MM.1S (cell line): ENCODE results near the gene BPTF.
"Not testable (repeated sequence)": the region's sequence is repeated elsewhere in the genome, so short reads cannot be mapped to it uniquely, and the experiment has no call there.

Experiments used
- EZH2 ChIP-seq: fragments of 300-600 bp; sonication (generic); optimal IDR thresholded peaks from 2 replicates; pipeline ENCODE3; 2017; ENCODE audit warnings: low read depth, mild to moderate bottlenecking, antibody characterized with exemption, low read length, mixed read lengths
- TF ChIP-seq, protein P1 (sequence below): fragments of 300-600 bp; sonication (generic); IDR thresholded peaks from 2 replicates; pipeline ENCODE4 v1.5.1; 2016; ENCODE audit warnings: antibody characterized with exemption, low read length, mixed read lengths

DNA sequence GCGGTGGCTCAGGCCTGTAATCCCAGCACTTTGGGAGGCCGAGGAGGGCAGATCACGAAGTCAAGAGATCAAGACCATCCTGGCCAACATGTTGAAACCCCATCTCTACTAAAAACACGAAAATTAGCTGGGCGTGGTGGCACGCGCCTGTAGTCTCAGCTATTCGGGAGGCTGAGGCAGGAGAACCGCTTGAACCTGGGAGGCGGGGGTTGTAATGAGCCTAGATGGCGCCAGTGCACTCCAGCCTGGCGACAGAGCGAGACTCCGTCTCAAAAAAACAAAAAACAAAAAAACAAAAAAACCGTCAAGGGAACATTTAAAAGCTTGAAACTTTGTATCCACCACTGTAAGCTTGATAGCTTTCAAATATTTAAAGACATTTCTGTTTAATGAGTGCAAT is 197.2 kb downstream of the BPTF start:
- not testable (repeated sequence) for TF ChIP-seq EZH2
- TF ChIP-seq, protein P1, sequence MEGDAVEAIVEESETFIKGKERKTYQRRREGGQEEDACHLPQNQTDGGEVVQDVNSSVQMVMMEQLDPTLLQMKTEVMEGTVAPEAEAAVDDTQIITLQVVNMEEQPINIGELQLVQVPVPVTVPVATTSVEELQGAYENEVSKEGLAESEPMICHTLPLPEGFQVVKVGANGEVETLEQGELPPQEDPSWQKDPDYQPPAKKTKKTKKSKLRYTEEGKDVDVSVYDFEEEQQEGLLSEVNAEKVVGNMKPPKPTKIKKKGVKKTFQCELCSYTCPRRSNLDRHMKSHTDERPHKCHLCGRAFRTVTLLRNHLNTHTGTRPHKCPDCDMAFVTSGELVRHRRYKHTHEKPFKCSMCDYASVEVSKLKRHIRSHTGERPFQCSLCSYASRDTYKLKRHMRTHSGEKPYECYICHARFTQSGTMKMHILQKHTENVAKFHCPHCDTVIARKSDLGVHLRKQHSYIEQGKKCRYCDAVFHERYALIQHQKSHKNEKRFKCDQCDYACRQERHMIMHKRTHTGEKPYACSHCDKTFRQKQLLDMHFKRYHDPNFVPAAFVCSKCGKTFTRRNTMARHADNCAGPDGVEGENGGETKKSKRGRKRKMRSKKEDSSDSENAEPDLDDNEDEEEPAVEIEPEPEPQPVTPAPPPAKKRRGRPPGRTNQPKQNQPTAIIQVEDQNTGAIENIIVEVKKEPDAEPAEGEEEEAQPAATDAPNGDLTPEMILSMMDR = not testable (repeated sequence)
